GM13977 (cell line): ENCODE measurements around the gene SMIM41.

ENCODE experiments used
- DNase-seq: peaks from one replicate; pipeline ENCODE4 v3.0.0; 2012; ENCODE audit warnings: low spot score
- in situ Hi-C: fragments of 300-500 bp; cut with MboI; formaldehyde crosslinking; loops from one replicate; pipeline ENCODE4 v1.12.0; 2022; ENCODE audit warnings: low sequenced_read_pairs, low pct_unique_long_range_greater_than_20kb, mixed read lengths, inconsistent platforms; ENCODE audit not compliant: unreplicated experiment
- TF ChIP-seq, protein P1 (sequence below): IDR thresholded peaks from 2 replicates; pipeline ENCODE4 v1.5.1; 2012; ENCODE audit warnings: mild to moderate bottlenecking, control low read depth; ENCODE audit not compliant: insufficient read depth; ENCODE audit errors: extremely low read depth, missing control alignments

The SMIM41 gene

DNA sequence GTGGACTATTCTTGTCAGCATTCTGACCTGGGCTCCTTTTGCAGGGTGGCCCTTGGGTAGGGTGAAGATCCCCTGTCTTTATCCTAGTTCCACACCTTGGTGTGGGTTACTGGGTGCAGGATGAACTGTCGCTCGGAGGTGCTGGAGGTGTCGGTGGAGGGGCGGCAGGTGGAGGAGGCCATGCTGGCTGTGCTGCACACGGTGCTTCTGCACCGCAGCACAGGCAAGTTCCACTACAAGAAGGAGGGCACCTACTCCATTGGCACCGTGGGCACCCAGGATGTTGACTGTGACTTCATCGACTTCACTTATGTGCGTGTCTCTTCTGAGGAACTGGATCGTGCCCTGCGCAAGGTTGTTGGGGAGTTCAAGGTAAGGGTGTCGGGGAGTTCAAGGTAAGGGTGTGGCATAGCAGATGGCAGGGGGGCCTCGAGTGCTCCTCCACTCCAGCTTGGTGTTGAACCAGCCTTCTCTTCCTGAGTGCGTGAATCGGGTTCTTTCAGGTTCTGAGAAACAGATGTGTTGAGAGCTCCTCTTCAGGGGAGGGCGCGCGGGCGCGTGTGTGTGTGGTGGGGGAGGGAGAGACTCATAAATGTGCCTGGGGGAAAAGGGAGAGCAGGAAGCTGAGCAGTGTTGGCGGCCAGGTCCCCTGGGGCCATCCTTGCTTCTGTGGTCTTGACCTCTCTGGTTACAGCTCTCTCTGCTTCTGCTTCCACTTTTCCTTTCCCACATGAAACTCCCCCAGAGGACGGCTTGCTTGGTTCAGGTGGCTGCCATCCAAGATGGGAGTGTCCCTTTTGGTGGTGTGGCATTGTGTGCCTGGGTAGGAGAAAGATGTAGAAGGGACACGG lies 5.7 kb upstream of the SMIM41 start:
- TF ChIP-seq, protein P1, sequence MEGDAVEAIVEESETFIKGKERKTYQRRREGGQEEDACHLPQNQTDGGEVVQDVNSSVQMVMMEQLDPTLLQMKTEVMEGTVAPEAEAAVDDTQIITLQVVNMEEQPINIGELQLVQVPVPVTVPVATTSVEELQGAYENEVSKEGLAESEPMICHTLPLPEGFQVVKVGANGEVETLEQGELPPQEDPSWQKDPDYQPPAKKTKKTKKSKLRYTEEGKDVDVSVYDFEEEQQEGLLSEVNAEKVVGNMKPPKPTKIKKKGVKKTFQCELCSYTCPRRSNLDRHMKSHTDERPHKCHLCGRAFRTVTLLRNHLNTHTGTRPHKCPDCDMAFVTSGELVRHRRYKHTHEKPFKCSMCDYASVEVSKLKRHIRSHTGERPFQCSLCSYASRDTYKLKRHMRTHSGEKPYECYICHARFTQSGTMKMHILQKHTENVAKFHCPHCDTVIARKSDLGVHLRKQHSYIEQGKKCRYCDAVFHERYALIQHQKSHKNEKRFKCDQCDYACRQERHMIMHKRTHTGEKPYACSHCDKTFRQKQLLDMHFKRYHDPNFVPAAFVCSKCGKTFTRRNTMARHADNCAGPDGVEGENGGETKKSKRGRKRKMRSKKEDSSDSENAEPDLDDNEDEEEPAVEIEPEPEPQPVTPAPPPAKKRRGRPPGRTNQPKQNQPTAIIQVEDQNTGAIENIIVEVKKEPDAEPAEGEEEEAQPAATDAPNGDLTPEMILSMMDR: no peak
- in situ Hi-C loops: no loop called here
- no peak for DNase-seq

DNA sequence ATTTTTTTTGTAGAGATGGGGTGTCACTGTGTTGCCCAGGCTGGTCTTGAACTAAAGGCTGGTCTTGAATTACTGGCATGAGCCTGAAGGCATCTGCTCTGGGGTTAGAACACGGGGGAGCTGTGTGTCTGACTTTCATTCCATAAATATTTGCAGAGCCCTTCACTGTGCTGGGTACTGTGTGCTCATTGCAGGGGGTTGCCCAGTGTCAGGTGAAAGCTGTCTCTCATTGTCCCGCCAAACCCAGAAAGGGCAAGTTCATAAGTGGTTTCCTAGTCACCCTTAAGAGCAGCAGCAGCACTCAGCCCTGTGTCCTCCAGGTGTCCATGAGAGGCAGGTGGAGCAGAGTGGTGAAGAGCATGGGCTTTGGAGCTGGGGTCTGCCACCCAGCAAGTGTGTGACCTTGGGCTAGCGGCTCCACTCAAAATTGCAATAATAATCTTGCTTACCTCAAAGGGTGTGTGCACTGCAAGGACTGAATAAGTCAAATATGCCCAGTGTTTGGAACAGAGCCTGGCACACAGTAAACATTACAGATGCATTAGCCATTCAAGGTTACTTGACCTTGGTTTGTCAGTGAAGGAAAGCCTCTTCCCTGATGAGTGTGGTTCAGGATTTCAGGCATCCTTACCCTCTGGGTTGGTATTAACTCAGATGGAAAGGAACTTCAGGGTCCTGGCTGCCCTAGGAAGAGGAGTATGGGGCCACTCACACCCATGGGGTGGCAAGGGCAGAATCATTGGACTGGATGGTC lies 4.4 kb upstream of the SMIM41 start:
- TF ChIP-seq, protein P1: no peak
- in situ Hi-C loops: no loop called here
- no peak for DNase-seq

DNA sequence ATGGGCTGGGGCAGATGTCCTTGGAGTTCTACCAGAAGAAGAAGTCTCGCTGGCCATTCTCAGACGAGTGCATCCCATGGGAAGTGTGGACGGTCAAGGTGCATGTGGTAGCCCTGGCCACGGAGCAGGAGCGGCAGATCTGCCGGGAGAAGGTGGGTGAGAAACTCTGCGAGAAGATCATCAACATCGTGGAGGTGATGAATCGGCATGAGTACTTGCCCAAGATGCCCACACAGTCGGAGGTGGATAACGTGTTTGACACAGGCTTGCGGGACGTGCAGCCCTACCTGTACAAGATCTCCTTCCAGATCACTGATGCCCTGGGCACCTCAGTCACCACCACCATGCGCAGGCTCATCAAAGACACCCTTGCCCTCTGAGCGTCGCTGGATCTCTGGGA lies 2.7 kb upstream of the SMIM41 start:
- TF ChIP-seq, protein P1: no peak
- no peak for DNase-seq
- in situ Hi-C loops: no loop called here

DNA sequence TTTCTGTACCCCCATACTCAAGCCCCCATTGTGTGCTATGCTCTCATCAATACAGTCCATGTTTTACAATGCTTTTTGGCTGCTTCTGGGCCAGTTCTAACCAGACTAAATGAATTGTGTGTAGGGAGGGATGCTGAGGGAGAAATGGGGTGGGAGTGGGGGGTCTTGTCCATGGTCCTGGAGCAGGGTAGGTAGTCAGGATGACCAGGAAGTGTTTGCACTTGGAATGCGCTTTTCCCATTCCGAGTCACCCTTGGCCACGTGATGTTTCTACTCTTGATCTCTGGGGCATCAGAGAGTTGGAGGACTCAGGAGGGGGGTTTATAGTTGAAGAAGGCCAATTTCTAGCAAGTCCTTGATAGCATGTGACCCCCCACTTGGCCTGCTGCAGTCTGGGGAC lies 1.2 kb upstream of the SMIM41 start:
- TF ChIP-seq, protein P1: no peak
- no peak for DNase-seq
- in situ Hi-C loops: no loop called here

DNA sequence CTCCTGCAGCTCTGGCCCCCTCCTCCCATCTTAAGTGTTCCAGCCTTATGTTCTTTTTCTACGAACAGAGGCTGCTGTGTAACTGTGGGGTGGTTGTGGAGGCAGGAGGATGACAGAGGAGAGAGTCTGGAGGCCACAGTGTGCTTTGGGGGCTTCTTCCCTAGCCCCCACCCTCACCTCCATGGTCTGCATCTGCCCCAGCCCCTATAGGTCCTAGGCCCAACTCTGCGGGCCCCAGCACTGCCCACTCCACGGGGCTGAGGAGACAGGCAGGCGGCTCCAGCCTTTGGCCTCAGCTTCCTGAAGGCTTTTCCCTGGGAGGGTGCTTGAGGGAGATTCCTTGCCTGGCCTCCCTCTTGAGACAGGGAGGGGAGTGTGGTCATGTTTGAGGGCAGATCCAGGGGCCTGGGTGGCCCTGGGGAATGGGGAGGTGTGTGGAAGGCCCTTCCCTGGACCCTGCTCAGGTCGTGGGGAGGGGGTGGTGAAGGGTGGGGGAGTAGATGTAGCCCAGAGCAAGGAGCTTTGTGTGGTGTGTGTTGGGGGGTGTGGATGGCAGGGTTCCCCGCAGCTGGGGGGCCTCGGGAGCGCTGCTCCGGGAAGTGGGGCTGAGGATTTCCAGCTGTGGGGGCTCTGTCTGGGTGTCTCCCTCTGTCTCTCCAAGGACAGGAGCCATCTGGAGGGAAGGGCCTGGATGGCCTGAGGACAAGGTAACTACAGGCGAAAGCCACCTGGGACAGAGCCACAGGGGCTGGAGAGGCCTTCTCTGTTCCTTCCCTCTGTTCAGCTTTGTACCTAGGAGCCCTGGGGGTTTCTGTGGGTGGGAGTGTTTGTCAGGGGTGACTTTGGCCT lies 1.1 kb downstream of the SMIM41 start:
- in situ Hi-C loops: loop anchor here (10.0 kb wide), 1 partner anchor 46 kb away; no protein-coding TSS in a partner anchor
- TF ChIP-seq, protein P1: no peak
- no peak for DNase-seq

DNA sequence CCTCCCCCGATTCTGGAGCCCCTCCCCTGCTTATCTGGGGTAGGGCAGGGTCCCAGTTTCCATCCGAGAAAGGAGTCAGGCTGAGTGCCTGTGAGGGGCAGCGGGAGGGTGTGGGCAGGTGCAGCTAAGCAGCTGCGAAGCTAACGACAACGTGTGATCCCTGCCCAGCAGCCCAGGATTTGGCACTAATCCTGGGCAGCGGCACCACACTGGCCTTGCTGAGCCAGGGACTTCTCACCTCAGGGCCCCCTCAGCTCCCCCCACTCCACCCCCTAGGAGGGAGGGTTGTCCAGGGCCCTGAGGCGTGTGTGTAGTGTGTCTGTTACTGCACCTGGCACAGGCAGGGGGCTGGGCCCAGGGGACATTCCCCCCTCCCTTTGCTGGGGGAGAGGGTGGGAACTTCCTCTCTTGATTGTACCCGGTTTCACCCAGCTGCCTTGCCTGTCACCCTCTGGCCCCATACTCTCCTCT lies 1.8 kb downstream of the SMIM41 start:
- in situ Hi-C loops: loop anchor here (10.0 kb wide), 1 partner anchor 46 kb away; no protein-coding TSS in a partner anchor
- TF ChIP-seq, protein P1: no peak
- peak; percentile 67 for DNase-seq
